Measurements from ENCODE around the gene NPAT.

Gene NPAT

DNA sequence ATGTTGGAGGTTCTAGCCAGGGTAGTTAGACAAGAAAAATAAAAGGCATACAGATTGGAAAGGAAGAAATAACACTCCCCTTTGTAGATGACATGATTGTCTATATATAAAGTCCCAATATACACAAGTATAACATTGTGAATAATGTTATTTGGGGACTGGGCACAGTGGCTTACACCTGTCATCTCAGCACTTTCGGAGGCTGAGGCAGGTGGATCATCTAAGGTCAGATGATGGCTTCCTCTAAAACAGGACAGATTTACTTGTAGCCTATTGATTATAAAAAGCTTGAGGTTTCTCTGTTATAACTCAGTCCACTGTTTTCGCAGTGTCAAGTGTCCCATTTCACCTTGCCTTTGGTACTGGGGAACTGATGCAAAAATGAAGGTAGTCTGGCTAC is 20.0 kb upstream of the NPAT start:
- H3K27me3 ChIP-seq: no peaks in the 10 kb centered on the region
- H3K9me3 ChIP-seq: no peaks in the 10 kb centered on the region
- H3K27ac ChIP-seq: no peak overlapping the region
- H3K4me3 ChIP-seq (ENCODE audit: low read depth in 1 of 2, low read length in 1 of 2): no peak overlapping the region
- H3K36me3 ChIP-seq: peaks cover 27% of the 10 kb centered on the region
- peaks cover 21 to 40% of the 10 kb centered on the region in 2 experiments for H3K4me1 ChIP-seq (ENCODE audit: control insufficient read depth in 1 of 2, insufficient read depth in 1 of 2, low read depth in 1 of 2, low read length in 1 of 2)
- TF ChIP-seq CTCF (IDR thresholded peaks at IDR 0.05): no peak

GRCh38 chr11:108241330-108242037 is 19.0 kb upstream of the NPAT start:
- H3K27ac ChIP-seq: no peak overlapping the region

GRCh38 chr11:108239076-108239475 is 16.6 kb upstream of the NPAT start:
- H3K36me3 ChIP-seq: peaks cover 22% of the 10 kb centered on the region
- H3K4me3 ChIP-seq (ENCODE audit: low read depth in 1 of 2, low read length in 1 of 2): no peak overlapping the region
- no peak overlapping the region for H3K27ac ChIP-seq
- H3K4me1 ChIP-seq (ENCODE audit: control insufficient read depth in 1 of 2, insufficient read depth in 1 of 2, low read depth in 1 of 2, low read length in 1 of 2): peaks cover 23 to 48% of the 10 kb centered on the region in 2 experiments
- no peaks in the 10 kb centered on the region for H3K9me3 ChIP-seq
- no peaks in the 10 kb centered on the region for H3K27me3 ChIP-seq
- no peak for TF ChIP-seq CTCF (IDR thresholded peaks at IDR 0.05)

More at GRCh38 chr11:108241330-108242037, 19.0 kb upstream of the NPAT start:
- Histone ChIP-seq H3K27me3 (no peaks in the 10 kb centered on the region), H3K4me3 (ENCODE audit: low read depth in 1 of 2, low read length in 1 of 2) (no peak overlapping the region), H3K4me1 (ENCODE audit: control insufficient read depth in 1 of 2, insufficient read depth in 1 of 2, low read depth in 1 of 2, low read length in 1 of 2) (peaks cover 30 to 45% of the 10 kb centered on the region in 2 experiments), H3K9me3 (no peaks in the 10 kb centered on the region), H3K36me3 (peaks cover 22% of the 10 kb centered on the region)
- TF ChIP-seq CTCF (IDR thresholded peaks at IDR 0.05): no peak

- Histone ChIP-seq H3K4me3 (ENCODE audit: low read depth in 1 of 2, low read length in 1 of 2) (peak overlapping the region in 1 of 2 experiments; percentile 51), H3K36me3 (peaks cover 26% of the 10 kb centered on the region), H3K4me1 (ENCODE audit: control insufficient read depth in 1 of 2, insufficient read depth in 1 of 2, low read depth in 1 of 2, low read length in 1 of 2) (peaks cover 23 to 48% of the 10 kb centered on the region in 2 experiments), H3K9me3 (no peaks in the 10 kb centered on the region), H3K27me3 (no peaks in the 10 kb centered on the region), H3K27ac (peak overlapping the region; percentile 89)
- TF ChIP-seq CTCF (IDR thresholded peaks at IDR 0.05): no peak
These were observed 14.6 kb upstream of the NPAT start for GRCh38 chr11:108237058-108237481.

DNA sequence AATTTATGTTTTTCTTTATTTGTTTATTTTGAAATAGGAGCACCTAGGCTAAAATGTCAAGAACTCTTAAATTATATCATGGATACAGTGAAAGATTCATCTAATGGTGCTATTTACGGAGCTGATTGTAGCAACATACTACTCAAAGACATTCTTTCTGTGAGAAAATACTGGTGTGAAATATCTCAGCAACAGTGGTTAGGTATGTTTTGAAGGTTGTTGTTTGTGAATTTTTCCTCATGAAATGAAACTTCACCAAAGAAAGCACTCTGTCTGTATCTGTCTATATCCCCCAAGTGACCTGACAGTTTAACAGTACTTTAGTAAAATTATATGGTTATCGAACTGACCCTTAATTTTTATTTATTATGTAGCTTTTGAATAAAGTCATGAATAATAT is 13.2 kb upstream of the NPAT start:
- H3K9me3 ChIP-seq: no peaks in the 10 kb centered on the region
- H3K4me3 ChIP-seq (ENCODE audit: low read depth in 1 of 2, low read length in 1 of 2): peak overlapping the region in 1 of 2 experiments; percentile 51
- peak overlapping the region; percentile 89 for H3K27ac ChIP-seq
- H3K36me3 ChIP-seq: peaks cover 33% of the 10 kb centered on the region
- TF ChIP-seq CTCF (IDR thresholded peaks at IDR 0.05): no peak
- peaks cover 23 to 48% of the 10 kb centered on the region in 2 experiments for H3K4me1 ChIP-seq (ENCODE audit: control insufficient read depth in 1 of 2, insufficient read depth in 1 of 2, low read depth in 1 of 2, low read length in 1 of 2)
- H3K27me3 ChIP-seq: no peaks in the 10 kb centered on the region
